Measurements from ENCODE around the gene POU2AF1.

- TF ChIP-seq, protein P1, sequence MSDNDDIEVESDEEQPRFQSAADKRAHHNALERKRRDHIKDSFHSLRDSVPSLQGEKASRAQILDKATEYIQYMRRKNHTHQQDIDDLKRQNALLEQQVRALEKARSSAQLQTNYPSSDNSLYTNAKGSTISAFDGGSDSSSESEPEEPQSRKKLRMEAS (CRISPR knock-in tag; IDR thresholded peaks at IDR 0.05), result no peak
- TF ChIP-seq CTCF (IDR thresholded peaks at IDR 0.05), result no peak
- TF ChIP-seq SMAD3 (CRISPR knock-in tag; IDR thresholded peaks at IDR 0.05; ENCODE audit: borderline replicate concordance), result no peak
These were observed 7.6 kb upstream of the POU2AF1 start for GRCh38 chr11:111386611-111387150.
